ENCODE measurements around the gene NOSTRIN.
A peak's percentile ranks its signal among the peaks of the same experiment; 100 is the strongest.
"Not testable (repeated sequence)": the region's sequence is repeated elsewhere in the genome, so short reads cannot be mapped to it uniquely, and the experiment has no call there.

Gene NOSTRIN

GRCh38 chr2:168819829-168820489 lies 17.5 kb downstream of the NOSTRIN start:
- no peak for DNase-seq (ENCODE audit: low spot score)

DNA sequence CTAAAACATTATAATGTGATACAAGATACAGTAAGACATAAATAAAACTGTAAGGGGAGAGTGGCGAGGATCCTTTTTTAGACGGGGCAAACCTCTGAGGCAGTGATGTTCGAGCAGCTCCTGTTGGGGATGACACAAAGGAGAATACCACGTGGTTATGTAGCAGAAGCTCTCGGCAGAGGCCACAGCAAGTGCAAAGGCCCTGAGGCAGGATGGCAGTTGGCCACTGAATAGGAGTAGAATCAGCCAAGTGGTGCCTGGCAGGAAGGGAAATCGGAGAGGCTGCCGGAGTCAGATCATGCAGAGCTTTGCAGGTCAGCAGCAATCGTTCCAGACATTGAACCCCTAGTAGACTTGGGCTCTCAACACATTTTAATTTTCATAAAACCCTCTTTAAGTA lies 19.1 kb downstream of the NOSTRIN start:
- DNase-seq (ENCODE audit: low spot score): no peak

GRCh38 chr2:168821992-168822391 lies 19.6 kb downstream of the NOSTRIN start:
- DNase-seq (ENCODE audit: low spot score): no peak

DNA sequence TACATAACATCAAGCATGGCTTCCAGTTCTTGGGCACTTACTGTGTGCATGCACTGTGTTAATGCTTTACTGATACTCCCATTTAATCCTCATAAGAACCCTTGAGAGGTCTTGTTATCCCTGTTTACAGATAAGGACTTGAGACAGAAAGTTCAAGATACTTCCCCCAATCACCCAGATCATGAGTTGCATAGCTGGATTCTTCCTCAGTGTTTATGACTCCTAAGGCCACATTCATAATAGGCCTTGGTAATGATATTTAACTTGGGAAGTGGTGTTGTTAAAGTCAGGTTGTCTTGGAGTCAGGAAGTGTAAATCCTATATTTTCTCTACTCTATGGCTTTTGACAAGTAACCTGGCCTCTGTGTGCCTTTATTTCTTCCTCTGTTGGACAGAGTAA lies 22.7 kb downstream of the NOSTRIN start:
- no peak for DNase-seq (ENCODE audit: low spot score)

- DNase-seq (ENCODE audit: low spot score): no peak
Observed at GRCh38 chr2:168830958-168831357, 28.5 kb downstream of the NOSTRIN start.

DNA sequence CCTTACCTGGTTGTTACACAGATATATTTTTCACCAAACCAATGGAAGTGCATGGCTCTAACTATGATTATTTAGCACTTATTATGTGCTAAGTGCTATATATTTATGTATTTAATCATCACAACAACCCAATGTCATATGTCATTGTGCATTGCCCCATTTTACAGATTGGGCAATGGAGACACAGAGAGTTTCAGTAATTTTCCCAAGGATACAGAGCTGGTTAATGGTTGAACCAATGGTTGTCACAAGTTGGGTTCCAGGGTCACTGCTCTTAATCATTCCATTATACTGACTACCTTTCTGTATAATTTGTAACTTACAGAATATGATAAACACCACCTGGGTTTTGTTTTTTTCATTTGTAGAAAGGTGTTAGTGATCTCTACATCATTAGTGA lies 29.2 kb downstream of the NOSTRIN start:
- DNase-seq (ENCODE audit: low spot score): no peak

- DNase-seq (ENCODE audit: low spot score): no peak
Observed at GRCh38 chr2:168835969-168836368, 33.5 kb downstream of the NOSTRIN start.

DNA sequence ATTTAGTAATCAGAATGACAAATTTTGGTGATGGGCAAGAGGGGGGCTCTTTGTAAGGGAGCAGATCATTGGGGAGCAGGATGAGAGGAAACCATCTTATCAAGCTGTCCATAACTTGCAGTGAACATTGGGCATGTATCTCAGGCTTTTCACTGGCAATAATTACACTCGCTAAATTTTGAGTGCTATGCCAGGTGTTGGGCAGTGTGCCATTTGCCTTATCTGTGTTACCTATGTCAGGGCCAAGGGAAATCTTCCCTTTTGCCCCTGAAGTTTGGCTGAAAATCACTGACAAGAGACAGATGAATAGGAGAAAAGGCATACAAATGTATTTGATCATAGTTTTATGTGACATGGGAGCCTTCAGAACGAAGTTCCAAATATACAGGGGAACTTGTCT lies 39.0 kb downstream of the NOSTRIN start:
- DNase-seq (ENCODE audit: low spot score): no peak

GRCh38 chr2:168843253-168843652 lies 40.8 kb downstream of the NOSTRIN start:
- no peak for DNase-seq (ENCODE audit: low spot score)

GRCh38 chr2:168848225-168848624 lies 45.8 kb downstream of the NOSTRIN start:
- no peak for DNase-seq (ENCODE audit: low spot score)

DNA sequence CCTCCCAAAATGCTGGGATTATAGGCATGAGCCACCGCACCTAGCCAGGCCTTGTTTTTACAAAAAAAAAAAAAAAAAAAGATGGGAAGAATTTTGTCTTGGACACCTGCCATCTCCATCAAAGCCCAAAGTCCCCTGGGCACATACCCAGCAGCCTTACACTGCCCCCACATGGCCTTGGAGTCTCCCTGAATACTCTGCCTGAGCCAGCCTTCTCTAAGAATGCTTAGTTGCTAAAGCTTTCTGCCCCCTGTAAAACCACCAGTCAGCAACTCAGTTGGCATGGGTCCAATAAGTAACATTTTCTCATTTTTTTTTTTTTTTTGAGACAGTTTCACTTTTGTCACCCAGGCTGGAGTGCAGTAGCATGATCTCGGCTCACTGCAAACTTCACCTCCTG lies 47.2 kb downstream of the NOSTRIN start:
- peak; percentile 8 for DNase-seq (ENCODE audit: low spot score)

DNA sequence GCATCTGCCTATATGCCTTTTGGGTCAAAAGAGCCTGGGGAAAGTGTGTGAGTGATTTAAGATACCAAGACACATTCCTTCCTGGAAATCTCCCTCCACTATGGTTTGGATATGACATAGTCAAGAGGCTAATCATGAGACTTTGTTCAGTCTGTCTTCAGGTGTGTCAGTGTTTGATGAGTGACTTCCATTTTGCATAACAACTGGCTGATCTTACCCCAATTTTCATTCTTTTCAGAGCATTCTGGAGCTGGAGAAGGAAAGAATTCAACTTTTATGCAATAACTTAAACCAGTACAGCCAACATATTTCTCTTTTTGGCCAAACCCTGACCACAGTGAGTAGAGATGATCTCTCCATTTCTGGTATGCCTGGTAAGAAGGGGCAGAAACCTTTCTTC lies 48.4 kb downstream of the NOSTRIN start:
- DNase-seq (ENCODE audit: low spot score): no peak

DNA sequence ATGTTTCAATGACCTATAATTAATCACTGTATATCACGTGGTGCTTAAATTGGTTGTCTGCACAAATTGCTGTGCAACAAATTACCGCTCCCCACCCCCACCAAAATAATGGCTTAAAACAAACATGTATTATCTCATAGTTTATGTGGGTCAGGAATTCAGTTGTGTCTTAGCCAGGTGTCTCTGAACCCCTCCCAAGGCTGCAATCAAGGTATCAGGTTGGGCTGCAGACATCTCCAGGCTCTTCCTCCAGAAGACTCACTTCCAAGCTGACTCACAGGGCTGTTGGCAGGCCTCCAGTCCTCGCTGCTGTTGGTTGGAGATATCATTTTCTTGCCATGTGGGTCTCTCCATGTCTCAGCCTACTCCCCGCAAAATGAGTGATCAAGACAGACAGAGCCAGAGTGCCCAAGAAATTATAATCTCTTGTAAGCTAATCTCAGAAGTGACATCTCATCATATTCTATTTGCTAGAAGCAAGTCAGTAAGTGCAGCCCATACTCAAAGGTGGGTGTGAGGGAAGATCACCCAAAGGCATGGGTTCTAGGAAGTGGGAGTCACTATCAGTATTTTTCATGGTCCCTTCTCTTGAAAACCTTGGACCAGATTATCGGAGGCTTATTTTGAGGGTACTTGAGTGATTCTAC lies 49.4 kb downstream of the NOSTRIN start:
- peak; percentile 27 for DNase-seq (ENCODE audit: low spot score)

DNA sequence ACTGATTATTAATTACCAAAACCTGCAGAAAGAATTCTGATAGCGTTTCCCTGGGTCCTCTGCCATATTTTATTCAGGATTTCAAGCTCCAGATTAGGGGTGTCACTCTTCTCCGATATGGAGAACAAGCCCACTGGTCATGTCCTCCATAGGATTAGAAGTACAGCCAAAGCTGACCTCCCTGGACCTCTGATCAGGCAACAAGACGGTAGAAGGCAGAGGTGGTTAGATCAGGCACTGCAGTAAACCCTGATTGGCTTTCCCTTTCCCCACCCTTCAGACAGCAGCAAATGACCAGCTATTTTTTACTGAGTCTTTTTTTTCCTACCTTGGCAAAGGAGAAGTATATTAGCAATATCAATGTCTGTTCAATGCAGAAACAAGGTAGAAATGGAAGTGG lies 50.0 kb downstream of the NOSTRIN start:
- no peak for DNase-seq (ENCODE audit: low spot score)

DNA sequence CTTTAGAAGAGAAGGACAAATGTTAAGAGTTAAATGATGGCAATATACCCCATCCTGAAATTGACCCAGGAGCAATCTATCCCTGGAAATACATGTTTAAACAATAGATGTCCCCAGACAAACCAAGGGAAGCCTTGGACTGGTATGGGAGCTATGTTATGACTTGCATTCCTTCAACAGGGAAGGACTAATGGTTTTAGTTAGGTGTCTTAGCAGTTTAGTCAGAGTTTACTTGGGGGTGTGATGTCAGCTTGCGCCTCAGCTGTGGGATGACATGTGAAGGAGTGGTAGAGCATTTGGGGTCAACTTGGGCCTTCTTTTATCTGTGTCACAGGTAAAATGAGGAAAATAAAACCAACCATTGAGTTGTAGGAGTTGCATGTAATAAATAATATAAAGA lies 51.0 kb downstream of the NOSTRIN start:
- no peak for DNase-seq (ENCODE audit: low spot score)

GRCh38 chr2:168854651-168855050 lies 52.2 kb downstream of the NOSTRIN start:
- no peak for DNase-seq (ENCODE audit: low spot score)

- DNase-seq (ENCODE audit: low spot score): no peak
Observed at GRCh38 chr2:168855601-168856000, 53.2 kb downstream of the NOSTRIN start.

DNA sequence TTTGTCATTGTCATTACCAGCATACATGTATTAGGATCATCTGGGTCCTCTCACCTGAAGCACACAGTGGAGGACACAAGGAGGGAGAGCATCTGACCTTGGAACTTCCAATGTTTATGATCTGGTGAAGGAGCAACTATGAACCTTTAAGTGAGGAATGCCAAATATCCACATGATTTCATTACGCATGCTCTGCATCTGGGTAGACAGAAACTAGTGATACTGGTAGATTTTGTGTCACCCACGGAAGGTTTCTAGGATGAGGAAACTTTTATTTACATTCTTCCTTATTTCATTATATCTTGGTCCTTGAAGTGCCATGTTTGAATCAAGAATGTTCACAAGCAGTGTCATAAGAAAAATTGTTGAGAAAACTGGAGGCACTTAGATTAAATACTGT lies 55.7 kb downstream of the NOSTRIN start:
- no peak for DNase-seq (ENCODE audit: low spot score)

DNA sequence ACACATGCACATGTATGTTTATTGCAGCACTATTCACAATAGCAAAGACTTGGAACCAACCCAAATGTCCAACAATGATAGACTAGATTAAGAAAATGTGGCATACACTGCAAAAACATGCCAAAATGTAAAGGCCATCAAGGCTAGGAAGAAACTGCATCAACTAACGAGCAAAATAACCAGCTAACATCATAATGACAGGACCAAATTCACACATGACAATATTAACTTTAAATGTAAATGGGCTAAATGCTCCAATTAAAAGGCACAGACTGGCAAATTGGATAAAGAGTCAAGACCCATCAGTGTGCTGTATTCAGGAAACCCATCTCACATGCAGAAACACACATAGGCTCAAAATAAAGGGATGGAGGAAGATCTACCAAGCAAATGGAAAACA lies 64.7 kb downstream of the NOSTRIN start:
- DNase-seq (ENCODE audit: low spot score): not testable (repeated sequence)

DNA sequence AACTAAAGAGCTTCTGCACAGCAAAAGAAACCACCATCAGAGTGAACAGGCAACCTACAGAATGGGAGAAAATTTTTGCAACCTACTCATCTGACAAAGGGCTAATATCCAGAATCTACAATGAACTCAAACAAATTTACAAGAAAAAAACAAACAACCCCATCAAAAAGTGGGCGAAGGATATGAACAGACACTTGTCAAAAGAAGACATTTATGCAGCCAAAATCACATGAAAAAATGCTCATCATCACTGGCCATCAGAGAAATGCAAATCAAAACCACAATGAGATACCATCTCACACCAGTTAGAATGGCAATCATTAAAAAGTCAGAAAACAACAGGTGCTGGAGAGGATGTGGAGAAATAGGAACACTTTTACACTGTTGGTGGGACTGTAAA lies 67.9 kb downstream of the NOSTRIN start:
- not testable (repeated sequence) for DNase-seq (ENCODE audit: low spot score)

DNA sequence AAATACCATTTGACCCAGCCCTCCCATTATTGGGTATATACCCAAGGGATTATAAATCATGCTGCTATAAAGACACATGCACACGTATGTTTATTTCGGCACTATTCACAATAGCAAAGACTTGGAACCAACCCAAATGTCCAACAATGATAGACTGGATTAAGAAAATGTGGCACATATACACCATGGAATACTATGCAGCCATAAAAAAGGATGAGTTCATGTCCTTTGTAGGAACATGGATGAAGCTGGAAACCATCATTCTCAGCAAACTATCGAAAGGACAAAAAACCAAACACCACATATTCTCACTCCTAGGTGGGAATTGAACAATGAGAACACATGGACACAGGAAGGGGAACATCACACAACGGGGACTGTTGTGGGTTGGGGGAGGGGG lies 68.4 kb downstream of the NOSTRIN start:
- DNase-seq (ENCODE audit: low spot score): not testable (repeated sequence)

DNA sequence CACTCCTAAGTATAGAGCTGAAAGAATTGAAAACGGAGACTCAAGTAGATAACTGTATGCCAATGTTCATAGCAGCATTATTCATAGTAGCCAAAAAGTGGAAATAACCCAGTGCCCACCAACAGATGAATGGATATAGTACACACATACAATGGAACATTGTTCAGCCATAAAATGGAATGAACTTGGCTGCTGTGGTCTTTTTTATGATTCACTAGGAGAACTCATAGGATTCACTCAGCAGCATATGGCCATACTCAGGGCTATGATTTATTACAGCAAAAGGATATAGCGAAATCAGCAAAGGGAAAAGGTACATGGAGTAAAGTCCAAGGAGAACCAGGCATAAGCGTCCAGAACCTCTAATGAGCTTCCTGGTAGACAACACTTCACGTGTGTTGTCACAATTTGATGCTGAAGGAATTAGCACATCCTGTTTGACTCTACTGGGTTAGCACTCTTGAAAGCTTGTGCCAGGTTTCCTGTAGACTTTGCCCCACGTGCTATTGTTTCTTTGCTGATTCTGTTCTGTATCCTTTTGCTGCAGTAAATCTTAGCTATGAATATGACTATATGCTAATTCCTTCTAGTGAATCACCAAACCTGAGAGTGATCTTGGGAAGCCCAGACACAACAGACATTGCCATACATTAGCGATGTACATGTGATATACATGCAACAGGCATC lies 72.1 kb downstream of the NOSTRIN start:
- no peak for DNase-seq (ENCODE audit: low spot score)

GRCh38 chr2:168882163-168882562 lies 79.7 kb downstream of the NOSTRIN start:
- DNase-seq (ENCODE audit: low spot score): not testable (repeated sequence)
